ENCODE measurements around the gene GOLGA8J.
"Not testable (repeated sequence)": the region's sequence is repeated elsewhere in the genome, so short reads cannot be mapped to it uniquely, and the experiment has no call there.

DNA sequence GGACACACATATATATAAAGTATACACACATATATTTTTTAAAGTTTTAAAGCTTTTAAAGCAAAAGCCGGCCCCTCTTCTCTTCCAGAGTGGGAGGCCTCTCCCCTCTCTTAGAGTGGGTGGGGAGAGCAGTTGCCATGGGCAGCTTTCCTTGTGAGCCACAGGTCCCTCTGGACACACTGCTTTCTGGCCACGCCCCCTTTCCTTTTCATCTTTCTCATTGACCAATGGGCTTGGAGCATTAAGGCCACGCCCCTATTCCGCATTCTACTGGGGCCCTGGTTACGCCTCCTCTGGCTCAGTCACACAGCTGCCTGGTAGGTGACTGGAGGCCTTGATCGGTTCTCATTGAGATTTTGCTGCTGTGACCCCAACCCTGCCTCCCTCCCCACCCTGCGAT is at the start of gene GOLGA8J:
- TF ChIP-seq, protein P1, sequence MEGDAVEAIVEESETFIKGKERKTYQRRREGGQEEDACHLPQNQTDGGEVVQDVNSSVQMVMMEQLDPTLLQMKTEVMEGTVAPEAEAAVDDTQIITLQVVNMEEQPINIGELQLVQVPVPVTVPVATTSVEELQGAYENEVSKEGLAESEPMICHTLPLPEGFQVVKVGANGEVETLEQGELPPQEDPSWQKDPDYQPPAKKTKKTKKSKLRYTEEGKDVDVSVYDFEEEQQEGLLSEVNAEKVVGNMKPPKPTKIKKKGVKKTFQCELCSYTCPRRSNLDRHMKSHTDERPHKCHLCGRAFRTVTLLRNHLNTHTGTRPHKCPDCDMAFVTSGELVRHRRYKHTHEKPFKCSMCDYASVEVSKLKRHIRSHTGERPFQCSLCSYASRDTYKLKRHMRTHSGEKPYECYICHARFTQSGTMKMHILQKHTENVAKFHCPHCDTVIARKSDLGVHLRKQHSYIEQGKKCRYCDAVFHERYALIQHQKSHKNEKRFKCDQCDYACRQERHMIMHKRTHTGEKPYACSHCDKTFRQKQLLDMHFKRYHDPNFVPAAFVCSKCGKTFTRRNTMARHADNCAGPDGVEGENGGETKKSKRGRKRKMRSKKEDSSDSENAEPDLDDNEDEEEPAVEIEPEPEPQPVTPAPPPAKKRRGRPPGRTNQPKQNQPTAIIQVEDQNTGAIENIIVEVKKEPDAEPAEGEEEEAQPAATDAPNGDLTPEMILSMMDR (IDR thresholded peaks at IDR 0.05), result not testable (repeated sequence)
- not testable (repeated sequence) for TF ChIP-seq POLR2A (IDR thresholded peaks at IDR 0.05)

Measured in uterus (tissue), 2 donors.